Stimulated activated CD8-positive, alpha-beta memory T cell treated with anti-CD3 and anti-CD28 coated beads, Interleukin-12 subunit alpha, Interleukin-12 subunit beta, amount 100 ng/mL, for 4 hours (primary cell): ENCODE measurements around the gene TSPY10.
"Not testable (repeated sequence)": the region's sequence is repeated elsewhere in the genome, so short reads cannot be mapped to it uniquely, and the experiment has no call there.

ENCODE experiments used
- DNase-seq: peaks from one replicate; pipeline ENCODE4 v3.0.0-alpha.2; 2020; ENCODE audit warnings: low read depth

The TSPY10 gene

GRCh38 chrY:9527580-9527979 is at the start of gene TSPY10:
TSPY10 (plus strand) TSS chrY:9527880; CDS start chrY:9527926, 46 bp downstream.
- not testable (repeated sequence) for DNase-seq

- DNase-seq, result not testable (repeated sequence)
These were observed 40.7 kb upstream of the TSPY10 start, which contains the start of gene TSPY9 for GRCh38 chrY:9486967-9487366. TSPY9 (plus strand) TSS chrY:9487267; CDS start chrY:9487313, 46 bp downstream.

GRCh38 chrY:9504396-9504795 is 23.3 kb upstream of the TSPY10 start:
- DNase-seq, result not testable (repeated sequence)

GRCh38 chrY:9516287-9516686 is 11.4 kb upstream of the TSPY10 start:
- not testable (repeated sequence) for DNase-seq
